SK-N-SH (cell line): Measurements from ENCODE around the gene ECEL1. TPM values are rescaled to one million over a fixed set of nuclear protein-coding genes. Genes with fewer than 3 reads are reported as not detected.
"Not testable (repeated sequence)": the region's sequence is repeated elsewhere in the genome, so short reads cannot be mapped to it uniquely, and the experiment has no call there.

ENCODE experiments used
- CTCF ChIA-PET: fragments of 300-600, 350-600 bp; formaldehyde crosslinking; extraction: SDS; loops from one replicate; lab custom pipeline; 2021; lab: Yijun Ruan, JAX
- POLR2A ChIA-PET: fragments of 350-600 bp; sonication (Branson Sonifier 250); formaldehyde crosslinking; extraction: SDS; loops from one replicate; lab custom pipeline; 2020; ENCODE audit warnings: antibody characterized with exemption, inconsistent platforms; lab: Yijun Ruan, JAX
- DNase-seq: peaks from one replicate; pipeline ENCODE4 v3.0.0; 2012
- H2AFZ ChIP-seq: fragments of 200-600 bp; sonication (generic); 2 replicates; pipeline ENCODE4 v1.8.1; 2016; ENCODE audit warnings: antibody characterized with exemption, mild to moderate bottlenecking, low read depth
- H3F3A ChIP-seq: fragments of 200-600 bp; sonication (generic); replicated peaks from 2 replicates; pipeline ENCODE3; 2016; ENCODE audit warnings: antibody characterized with exemption, mild to moderate bottlenecking; ENCODE audit not compliant: insufficient read depth
- H3K27ac ChIP-seq, 2 experiments: fragments of 200-500 bp in 1 of 2; fragments of 200-600 bp in 1 of 2; sonication (Bioruptor generic) in 1 of 2; sonication (generic), shearing (Covaris generic) in 1 of 2; 2 replicates each; pipeline versions ENCODE4 v1.5.1 to v1.6.1; 2014 to 2016; ENCODE audit warnings: low read depth in 2 of 2, inconsistent platforms in 1 of 2, low read length in 1 of 2, mild to moderate bottlenecking in 1 of 2, mixed read lengths in 1 of 2
- H3K27me3 ChIP-seq: fragments of 200-600 bp; sonication (generic), shearing (Covaris generic); 2 replicates; pipeline ENCODE4 v1.6.1; 2016; ENCODE audit warnings: mixed run types; ENCODE audit not compliant: insufficient read depth
- H3K36me3 ChIP-seq, 2 experiments: fragments of 200-500 bp in 1 of 2; fragments of 200-600 bp in 1 of 2; sonication (Bioruptor generic) in 1 of 2; sonication (generic) in 1 of 2; replicated peaks in 1 of 2; 2 replicates each; pipeline versions ENCODE3 to v1.5.1; 2014 to 2016; ENCODE audit warnings: low read length in 1 of 2, mild to moderate bottlenecking in 1 of 2; ENCODE audit not compliant: insufficient read depth in 2 of 2, control insufficient read depth in 1 of 2
- H3K4me1 ChIP-seq, 2 experiments: fragments of 200-500 bp in 1 of 2; fragments of 200-600 bp in 1 of 2; sonication (Bioruptor generic) in 1 of 2; sonication (generic), shearing (Covaris generic) in 1 of 2; 2 replicates each; pipeline versions ENCODE4 v1.5.1 to v1.6.1; 2014 to 2016; ENCODE audit warnings: low read depth in 1 of 2, low read length in 1 of 2, mixed run types in 1 of 2; ENCODE audit not compliant: insufficient read depth in 2 of 2, control insufficient read depth in 1 of 2
- H3K4me2 ChIP-seq: fragments of 200-600 bp; sonication (generic), shearing (Covaris generic); 2 replicates; pipeline ENCODE4 v1.6.1; 2017; ENCODE audit warnings: mixed run types
- H3K4me3 ChIP-seq, 2 experiments: fragments of 200-500 bp in 1 of 2; fragments of 200-600 bp in 1 of 2; sonication (Bioruptor generic) in 1 of 2; sonication (generic), shearing (Covaris generic) in 1 of 2; 2 replicates each; pipeline versions ENCODE4 v1.5.1 to v1.8.1; 2014 to 2016; ENCODE audit warnings: low read depth in 2 of 2, inconsistent platforms in 1 of 2, low read length in 1 of 2, mild to moderate bottlenecking in 1 of 2, mixed read lengths in 1 of 2, moderate library complexity in 1 of 2
- H3K79me2 ChIP-seq: fragments of 200-600 bp; sonication (generic); 2 replicates; pipeline ENCODE4 v1.8.1; 2017; ENCODE audit warnings: mild to moderate bottlenecking; ENCODE audit not compliant: insufficient read depth
- H3K9ac ChIP-seq: fragments of 200-600 bp; sonication (generic); 2 replicates; pipeline ENCODE4 v1.6.1; 2017; ENCODE audit warnings: mixed run types
- H3K9me2 ChIP-seq: fragments of 200-600 bp; sonication (generic); 2 replicates; pipeline ENCODE4 v1.6.1; 2017; ENCODE audit warnings: mixed run types
- H3K9me3 ChIP-seq: fragments of 200-600 bp; sonication (generic); 2 replicates; pipeline ENCODE4 v1.6.1; 2017; ENCODE audit warnings: mixed run types, mild to moderate bottlenecking, moderate library complexity
- H4K20me1 ChIP-seq: fragments of 200-600 bp; sonication (generic); 2 replicates; pipeline ENCODE4 v1.6.1; 2017; ENCODE audit warnings: mild to moderate bottlenecking, mixed run types; ENCODE audit not compliant: insufficient read depth
- EZH2phosphoT487 ChIP-seq: fragments of 200-600 bp; sonication (generic); IDR thresholded peaks from 2 replicates; pipeline ENCODE4 v1.6.1; 2017; ENCODE audit warnings: low read depth, mixed run types, mild to moderate bottlenecking, antibody characterized with exemption, moderate library complexity, borderline replicate concordance
- GABPA ChIP-seq: IDR thresholded peaks from 2 replicates; pipeline ENCODE4 v1.4.0; 2012; ENCODE audit warnings: low read depth, mild to moderate bottlenecking
- MAX ChIP-seq: IDR thresholded peaks from 2 replicates; pipeline ENCODE4 v1.4.0; 2012; ENCODE audit warnings: low read depth
- PBX3 ChIP-seq: IDR thresholded peaks from 2 replicates; pipeline ENCODE4; 2012
- POLR2AphosphoS5 ChIP-seq: IDR thresholded peaks from 2 replicates; pipeline ENCODE4 v1.6.1; 2012; ENCODE audit warnings: low read depth, low read length
- REST ChIP-seq: IDR thresholded peaks from 2 replicates; pipeline ENCODE4 v1.6.1; 2012; ENCODE audit warnings: mild to moderate bottlenecking, low read depth, low read length, moderate library complexity
- TAF1 ChIP-seq: IDR thresholded peaks from 2 replicates; pipeline ENCODE4 v1.6.1; 2012; ENCODE audit warnings: low read depth, mild to moderate bottlenecking, low read length, moderate library complexity, borderline replicate concordance
- TEAD4 ChIP-seq: IDR thresholded peaks from 2 replicates; pipeline ENCODE4 v1.4.0; 2012; ENCODE audit warnings: mild to moderate bottlenecking, borderline replicate concordance; ENCODE audit not compliant: insufficient read depth
- ZBTB33 ChIP-seq: IDR thresholded peaks from 2 replicates; pipeline ENCODE4 v1.4.0; 2012; ENCODE audit warnings: low read depth, borderline replicate concordance
- WGBS: methylation state at CpG from one replicate; pipeline ENCODE4 v1.1.6; 2017; ENCODE audit warnings: low lambda C conversion rate; 5-methylcytosine and 5-hydroxymethylcytosine counted together
- polyA plus RNA-seq, 3 experiments: library from polyadenylated mRNA; depleted of rRNA; stranded (reverse); fragments of >200 nt; gene quantifications; 2 replicates each; pipeline ENCODE4 v1.2.3, GENCODE V29; 2012

The ECEL1 gene
- polyA plus RNA-seq, 1 of the 3 experiments (the other 2 are of a cell fraction): not detected

GRCh38 chr2:232434091-232434490 is 53.5 kb downstream of the ECEL1 start:
- Histone ChIP-seq H4K20me1 (no peaks in the 10 kb centered on the region), H3K27ac (no peak overlapping the region), H3K4me1 (no peaks in the 10 kb centered on the region), H2AFZ (no peak overlapping the region), H3K4me2 (no peak overlapping the region), H3K9me3 (no peaks in the 10 kb centered on the region), H3K36me3 (no peaks in the 10 kb centered on the region), H3K4me3 (no peak overlapping the region), H3K27me3 (no peaks in the 10 kb centered on the region; the same call in 1 of the 2 replicates), H3K9me2 (no peaks in the 10 kb centered on the region), H3K79me2 (no peaks in the 10 kb centered on the region), H3K9ac (no peak overlapping the region), H3F3A (no peaks in the 10 kb centered on the region)
- ChIA-PET CTCF (interaction anchor here (1.1 to 5.0 kb wide), 7 partner anchors 37 to 533 kb away, joined by 3 to 40 read pairs (median 7); no protein-coding TSS in a partner anchor), POLR2A (no interaction called here)
- no peak for TF ChIP-seq TAF1
- no peak for TF ChIP-seq REST
- no peak for TF ChIP-seq GABPA
- TF ChIP-seq TEAD4: no peak
- TF ChIP-seq POLR2AphosphoS5: no peak
- TF ChIP-seq ZBTB33: no peak
- TF ChIP-seq EZH2phosphoT487: no peak
- TF ChIP-seq PBX3: no peak
- TF ChIP-seq MAX: no peak
- WGBS: 64% methylated on average over 5 of the region's 9 CpGs
- peak; percentile 10 for DNase-seq

GRCh38 chr2:232433622-232434021 is 54.0 kb downstream of the ECEL1 start:
- H2AFZ ChIP-seq, POLR2A ChIA-PET, DNase-seq, H3K4me2 ChIP-seq, H4K20me1 ChIP-seq, H3K9me2 ChIP-seq, H3K79me2 ChIP-seq, H3K9me3 ChIP-seq, H3K4me3 ChIP-seq, H3K9ac ChIP-seq, H3K27ac ChIP-seq, H3F3A ChIP-seq, H3K4me1 ChIP-seq, H3K27me3 ChIP-seq, H3K36me3 ChIP-seq: not testable (repeated sequence)
- CTCF ChIA-PET: interaction anchor here (1.2 to 5.0 kb wide), 3 partner anchors 37 to 527 kb away, joined by 3 to 40 read pairs (median 7); no protein-coding TSS in a partner anchor
- WGBS: 75% methylated on average over 8 of the region's 9 CpGs
